ENCODE data around the gene ARRB1.

DNA sequence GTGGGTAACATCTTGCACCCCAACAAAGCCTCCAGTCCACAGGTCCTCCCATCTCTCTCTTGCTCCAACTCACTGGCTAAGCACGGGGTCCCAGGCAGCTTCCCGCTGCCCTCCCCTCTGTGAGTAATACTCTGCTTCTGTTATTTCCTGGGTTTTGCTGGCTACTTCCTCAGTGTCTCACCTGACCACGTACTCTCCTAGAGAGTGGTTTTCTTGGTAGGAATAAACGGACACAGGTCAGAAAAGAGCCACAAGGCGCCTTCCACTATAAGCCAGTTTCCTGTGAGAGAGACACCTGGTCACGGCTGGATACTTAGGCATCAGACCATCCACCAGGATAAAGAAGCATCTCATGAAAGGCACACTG, 36.0 kb downstream of the ARRB1 start:
- TF ChIP-seq, protein P1, sequence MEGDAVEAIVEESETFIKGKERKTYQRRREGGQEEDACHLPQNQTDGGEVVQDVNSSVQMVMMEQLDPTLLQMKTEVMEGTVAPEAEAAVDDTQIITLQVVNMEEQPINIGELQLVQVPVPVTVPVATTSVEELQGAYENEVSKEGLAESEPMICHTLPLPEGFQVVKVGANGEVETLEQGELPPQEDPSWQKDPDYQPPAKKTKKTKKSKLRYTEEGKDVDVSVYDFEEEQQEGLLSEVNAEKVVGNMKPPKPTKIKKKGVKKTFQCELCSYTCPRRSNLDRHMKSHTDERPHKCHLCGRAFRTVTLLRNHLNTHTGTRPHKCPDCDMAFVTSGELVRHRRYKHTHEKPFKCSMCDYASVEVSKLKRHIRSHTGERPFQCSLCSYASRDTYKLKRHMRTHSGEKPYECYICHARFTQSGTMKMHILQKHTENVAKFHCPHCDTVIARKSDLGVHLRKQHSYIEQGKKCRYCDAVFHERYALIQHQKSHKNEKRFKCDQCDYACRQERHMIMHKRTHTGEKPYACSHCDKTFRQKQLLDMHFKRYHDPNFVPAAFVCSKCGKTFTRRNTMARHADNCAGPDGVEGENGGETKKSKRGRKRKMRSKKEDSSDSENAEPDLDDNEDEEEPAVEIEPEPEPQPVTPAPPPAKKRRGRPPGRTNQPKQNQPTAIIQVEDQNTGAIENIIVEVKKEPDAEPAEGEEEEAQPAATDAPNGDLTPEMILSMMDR (conservative IDR thresholded peaks at IDR 0.05 in 1 of 2, IDR thresholded peaks at IDR 0.05 in 1 of 2; ENCODE audit: extremely low read depth in 1 of 2, insufficient read depth in 1 of 2, low read depth in 1 of 2, low read length in 2 of 2), result no peak
- no peak for TF ChIP-seq EZH2 (IDR thresholded peaks at IDR 0.05; ENCODE audit: borderline replicate concordance, low read length)
